ENCODE measurements around the gene UGGT2.

UGGT2 gene

DNA sequence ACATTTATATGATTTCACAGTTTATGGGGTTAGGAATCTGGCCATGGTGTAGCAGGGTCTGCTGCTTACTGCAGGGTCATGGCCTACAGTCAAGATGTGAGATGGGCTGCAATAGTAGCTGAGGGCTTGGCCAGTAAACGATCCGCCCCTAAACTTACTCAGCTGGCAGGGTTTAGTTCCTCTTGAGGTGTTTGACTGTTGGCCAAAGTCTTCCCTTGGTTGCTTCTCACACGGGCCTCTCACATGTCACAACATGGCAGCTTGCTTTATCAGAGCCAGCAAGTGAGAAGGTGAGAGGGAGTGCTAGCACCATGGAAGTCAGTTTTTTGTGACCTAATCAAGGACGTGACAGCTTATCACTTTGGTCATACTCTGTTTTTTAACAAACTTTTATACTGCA, 299.1 kb downstream of the UGGT2 start:
- H3K27ac ChIP-seq (ENCODE audit: low read depth, low read length), result no peak overlapping the region
- H3K4me3 ChIP-seq (ENCODE audit: low read depth in 1 of 2, low read length in 2 of 2), result no peak overlapping the region
- no peaks in the 10 kb centered on the region for H3K9me3 ChIP-seq (ENCODE audit: low read length)
- H3K36me3 ChIP-seq (ENCODE audit: insufficient read depth, low read length), result no peaks in the 10 kb centered on the region
- no peaks in the 10 kb centered on the region for H3K27me3 ChIP-seq (ENCODE audit: control insufficient read depth in 1 of 2, insufficient read depth in 2 of 2, low read length in 2 of 2)
- H3K4me1 ChIP-seq (ENCODE audit: insufficient read depth, low read length), result no peaks in the 10 kb centered on the region
- no peak overlapping the region for H3K9ac ChIP-seq (ENCODE audit: low read length)

DNA sequence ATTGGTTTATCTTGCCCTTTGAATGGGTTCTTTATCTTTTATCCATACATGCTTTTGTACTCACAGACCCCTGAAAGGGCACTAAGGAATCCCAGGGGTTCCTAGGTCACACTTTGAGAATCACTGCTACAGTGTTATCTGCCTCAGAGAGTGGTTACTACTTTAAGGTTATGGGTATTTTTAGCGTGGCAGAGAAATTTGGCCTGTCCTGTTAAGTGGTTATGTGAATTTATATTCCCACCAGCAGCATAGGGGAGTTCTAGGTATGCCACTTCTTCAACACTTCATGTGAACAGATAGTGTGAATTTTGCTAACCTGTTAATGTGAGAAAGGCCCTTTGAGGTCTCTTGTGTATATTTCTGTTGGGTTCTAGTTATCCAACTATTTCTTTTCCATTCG, 300.5 kb downstream of the UGGT2 start:
- Histone ChIP-seq H3K27me3 (ENCODE audit: control insufficient read depth in 1 of 2, insufficient read depth in 2 of 2, low read length in 2 of 2) (no peaks in the 10 kb centered on the region), H3K9me3 (ENCODE audit: low read length) (no peaks in the 10 kb centered on the region), H3K36me3 (ENCODE audit: insufficient read depth, low read length) (no peaks in the 10 kb centered on the region), H3K27ac (ENCODE audit: low read depth, low read length) (no peak overlapping the region), H3K4me3 (ENCODE audit: low read depth in 1 of 2, low read length in 2 of 2) (no peak overlapping the region), H3K9ac (ENCODE audit: low read length) (no peak overlapping the region), H3K4me1 (ENCODE audit: insufficient read depth, low read length) (no peaks in the 10 kb centered on the region)
